A673 (cell line): ENCODE results near the gene IQCM. TPM values are rescaled to one million over a fixed set of nuclear protein-coding genes. Genes with fewer than 3 reads are reported as not detected.

Experiments used
- BruUV-seq: library from RNA; stranded (reverse); fragments of 400-500 nt; replicated peaks from 2 replicates; lab custom pipeline; 2021; lab: Mats Ljungman, UMichigan
- CTCF ChIA-PET: fragments of 300-600 bp; sonication (Branson Sonifier 250); formaldehyde crosslinking; loops from one replicate; lab custom pipeline; 2022; ENCODE audit warnings: antibody characterized with exemption; lab: Charles Lee
- POLR2A ChIA-PET: fragments of 300-600 bp; sonication (Branson Sonifier 250); formaldehyde crosslinking; loops from one replicate; lab custom pipeline; 2022; ENCODE audit warnings: antibody characterized with exemption; ENCODE audit not compliant: low non-redundant PET; lab: Charles Lee
- DNase-seq: peaks from one replicate; pipeline ENCODE4 v3.0.0-alpha.2; 2015; ENCODE audit warnings: low spot score
- H3K27ac ChIP-seq: fragments of 200-600 bp; sonication (generic); 2 replicates; pipeline ENCODE4 v1.5.1; 2016; ENCODE audit warnings: mixed run types, low read depth, mild to moderate bottlenecking, mixed read lengths, antibody characterized with exemption, low read length; ENCODE audit not compliant: poor library complexity, severe bottlenecking
- H3K27me3 ChIP-seq: fragments of 200-600 bp; sonication (generic); replicated peaks from 2 replicates; pipeline ENCODE4 v1.6.1; 2017; ENCODE audit warnings: mixed run types, low read depth, mild to moderate bottlenecking, mixed read lengths, antibody characterized with exemption, low read length; ENCODE audit not compliant: insufficient read depth, poor library complexity
- H3K36me3 ChIP-seq: fragments of 200-600 bp; sonication (generic); 2 replicates; pipeline ENCODE4 v1.6.1; 2016; ENCODE audit warnings: mixed run types, mild to moderate bottlenecking, mixed read lengths, antibody characterized with exemption, low read length; ENCODE audit not compliant: insufficient read depth, poor library complexity, severe bottlenecking
- H3K4me1 ChIP-seq: fragments of 200-600 bp; sonication (generic); 2 replicates; pipeline ENCODE4 v1.6.1; 2017; ENCODE audit warnings: mixed run types, mild to moderate bottlenecking, mixed read lengths, antibody characterized with exemption, low read length; ENCODE audit not compliant: insufficient read depth, poor library complexity, severe bottlenecking
- H3K4me3 ChIP-seq: fragments of 200-600 bp; sonication (generic); 2 replicates; pipeline ENCODE4 v1.5.1; 2016; ENCODE audit warnings: low read depth, mixed run types, mild to moderate bottlenecking, mixed read lengths, low read length; ENCODE audit not compliant: poor library complexity, severe bottlenecking
- H3K9me3 ChIP-seq: fragments of 200-600 bp; sonication (generic); 2 replicates; pipeline ENCODE4 v1.6.1; 2016; ENCODE audit warnings: mixed run types, low read depth, mild to moderate bottlenecking, mixed read lengths, antibody characterized with exemption, low read length; ENCODE audit not compliant: poor library complexity, severe bottlenecking
- CTCF ChIP-seq: fragments of 300-800, 200-600 bp; sonication (generic); conservative IDR thresholded peaks from 2 replicates; pipeline ENCODE4 v1.5.1; 2017; ENCODE audit warnings: low read depth, mild to moderate bottlenecking, antibody characterized with exemption, low read length, moderate library complexity, mixed read lengths
- EZH2 ChIP-seq: fragments of 200-600 bp; sonication (generic); IDR thresholded peaks from 2 replicates; pipeline ENCODE4 v1.6.1; 2017; ENCODE audit warnings: borderline replicate concordance, low read depth, mild to moderate bottlenecking, mixed read lengths, antibody characterized with exemption, low read length; ENCODE audit not compliant: poor library complexity, severe bottlenecking
- intact Hi-C: fragments of 100-400 bp; cut with micrococcal nuclease; formaldehyde crosslinking; loops from one replicate; pipeline ENCODE4 v1.10.0; 2022; ENCODE audit not compliant: unreplicated experiment
- total RNA-seq: library from RNA; stranded (reverse); gene quantifications from 2 replicates; pipeline ENCODE4 v1.2.3, GENCODE V29; 2021

The IQCM gene
- total RNA-seq, 1 experiment from 2014 or later, result not detected

GRCh38 chr4:149534779-149535178 is 280.9 kb downstream of the IQCM start:
- intact Hi-C loops, result no loop called here
- ChIA-PET POLR2A (no interaction called here), CTCF (no interaction called here)
- no peaks in the 10 kb centered on the region for H3K27me3 ChIP-seq
- H3K36me3 ChIP-seq, result peaks cover 4% of the 10 kb centered on the region
- H3K4me1 ChIP-seq, result peaks cover 27% of the 10 kb centered on the region
- H3K27ac ChIP-seq, result peak overlapping the region; percentile 64
- peaks cover 20% of the 10 kb centered on the region for H3K9me3 ChIP-seq
- DNase-seq, result peak; percentile 88
- H3K4me3 ChIP-seq, result peak overlapping the region; percentile 21
- TF ChIP-seq CTCF, result no peak
- no peak for TF ChIP-seq EZH2
- no TSS peak for BruUV-seq

- intact Hi-C loops, result no loop called here
- TF ChIP-seq CTCF (no peak), EZH2 (no peak)
- POLR2A ChIA-PET, result no interaction called here
- DNase-seq, result peak; percentile 51
- H3K36me3 ChIP-seq, result no peaks in the 10 kb centered on the region
- no peaks in the 10 kb centered on the region for H3K27me3 ChIP-seq
- no peak overlapping the region for H3K27ac ChIP-seq
- CTCF ChIA-PET, result no interaction called here
- H3K9me3 ChIP-seq, result peaks cover 18% of the 10 kb centered on the region
- H3K4me1 ChIP-seq, result peaks cover 26% of the 10 kb centered on the region
- no TSS peak for BruUV-seq
- no peak overlapping the region for H3K4me3 ChIP-seq
Measured at GRCh38 chr4:149531861-149532260, 283.8 kb downstream of the IQCM start.

GRCh38 chr4:149523039-149523438 is 292.6 kb downstream of the IQCM start:
- ChIA-PET CTCF (no interaction called here), POLR2A (no interaction called here)
- H3K4me1 ChIP-seq, result no peaks in the 10 kb centered on the region
- TF ChIP-seq EZH2 (no peak), CTCF (no peak)
- intact Hi-C loops, result no loop called here
- no peaks in the 10 kb centered on the region for H3K27me3 ChIP-seq
- no peaks in the 10 kb centered on the region for H3K36me3 ChIP-seq
- peaks cover 19% of the 10 kb centered on the region for H3K9me3 ChIP-seq
- DNase-seq, result peak; percentile 75
- no TSS peak for BruUV-seq
- no peak overlapping the region for H3K4me3 ChIP-seq
- H3K27ac ChIP-seq, result no peak overlapping the region
